Astrocyte (in vitro differentiated cells and primary cell): ENCODE data around the gene TAF4.

Experiments
- EZH2 ChIP-seq: IDR thresholded peaks from 2 replicates; pipeline ENCODE4 v1.6.1; 2012; ENCODE audit warnings: mild to moderate bottlenecking, low read length, inconsistent platforms; ENCODE audit not compliant: insufficient read depth
- TF ChIP-seq, protein P1 (sequence below): IDR thresholded peaks from 2 replicates; pipeline ENCODE4 v1.5.1; 2011; ENCODE audit warnings: low read depth, mild to moderate bottlenecking, inconsistent platforms, low read length, moderate library complexity; ENCODE audit not compliant: insufficient read depth

GRCh38 chr20:62028384-62028783 lies 37.3 kb downstream of the TAF4 start:
- TF ChIP-seq, protein P1, sequence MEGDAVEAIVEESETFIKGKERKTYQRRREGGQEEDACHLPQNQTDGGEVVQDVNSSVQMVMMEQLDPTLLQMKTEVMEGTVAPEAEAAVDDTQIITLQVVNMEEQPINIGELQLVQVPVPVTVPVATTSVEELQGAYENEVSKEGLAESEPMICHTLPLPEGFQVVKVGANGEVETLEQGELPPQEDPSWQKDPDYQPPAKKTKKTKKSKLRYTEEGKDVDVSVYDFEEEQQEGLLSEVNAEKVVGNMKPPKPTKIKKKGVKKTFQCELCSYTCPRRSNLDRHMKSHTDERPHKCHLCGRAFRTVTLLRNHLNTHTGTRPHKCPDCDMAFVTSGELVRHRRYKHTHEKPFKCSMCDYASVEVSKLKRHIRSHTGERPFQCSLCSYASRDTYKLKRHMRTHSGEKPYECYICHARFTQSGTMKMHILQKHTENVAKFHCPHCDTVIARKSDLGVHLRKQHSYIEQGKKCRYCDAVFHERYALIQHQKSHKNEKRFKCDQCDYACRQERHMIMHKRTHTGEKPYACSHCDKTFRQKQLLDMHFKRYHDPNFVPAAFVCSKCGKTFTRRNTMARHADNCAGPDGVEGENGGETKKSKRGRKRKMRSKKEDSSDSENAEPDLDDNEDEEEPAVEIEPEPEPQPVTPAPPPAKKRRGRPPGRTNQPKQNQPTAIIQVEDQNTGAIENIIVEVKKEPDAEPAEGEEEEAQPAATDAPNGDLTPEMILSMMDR: no peak
- no peak for TF ChIP-seq EZH2
